MG63 (cell line): ENCODE data around the gene GPR153. TPM values are rescaled to one million over a fixed set of nuclear protein-coding genes. Genes with fewer than 3 reads are reported as not detected.
"Not testable (repeated sequence)": the region's sequence is repeated elsewhere in the genome, so short reads cannot be mapped to it uniquely, and the experiment has no call there.

Experiments used
- DNase-seq: peaks from one replicate; pipeline ENCODE4 v3.0.0-alpha.2; 2020
- H3K27me3 ChIP-seq: fragments of 250-450 bp; sonication (Bioruptor Pico); 2 replicates; pipeline ENCODE4 v1.5.1; 2020; ENCODE audit warnings: mild to moderate bottlenecking, moderate library complexity
- H3K36me3 ChIP-seq: fragments of 250-450 bp; sonication (Bioruptor Pico); 2 replicates; pipeline ENCODE4 v1.5.1; 2020; ENCODE audit warnings: mild to moderate bottlenecking, moderate library complexity
- H3K4me3 ChIP-seq: fragments of 250-450 bp; sonication (Bioruptor Pico); 2 replicates; pipeline ENCODE4 v1.5.1; 2020; ENCODE audit warnings: mild to moderate bottlenecking, moderate library complexity
- H3K9me3 ChIP-seq: fragments of 250-450 bp; sonication (Bioruptor Pico); 2 replicates; pipeline ENCODE4 v1.5.1; 2020; ENCODE audit warnings: mild to moderate bottlenecking, moderate library complexity
- total RNA-seq: library from RNA; depleted of rRNA; stranded (reverse); fragments of >200 nt; shearing (Covaris generic); gene quantifications from 2 replicates; pipeline ENCODE4 v1.2.3, GENCODE V29; 2014; ENCODE audit warnings: low replicate concordance; rRNA removed

Gene GPR153
- 5.0 and 6.3 TPM in 2 replicates for total RNA-seq

DNA sequence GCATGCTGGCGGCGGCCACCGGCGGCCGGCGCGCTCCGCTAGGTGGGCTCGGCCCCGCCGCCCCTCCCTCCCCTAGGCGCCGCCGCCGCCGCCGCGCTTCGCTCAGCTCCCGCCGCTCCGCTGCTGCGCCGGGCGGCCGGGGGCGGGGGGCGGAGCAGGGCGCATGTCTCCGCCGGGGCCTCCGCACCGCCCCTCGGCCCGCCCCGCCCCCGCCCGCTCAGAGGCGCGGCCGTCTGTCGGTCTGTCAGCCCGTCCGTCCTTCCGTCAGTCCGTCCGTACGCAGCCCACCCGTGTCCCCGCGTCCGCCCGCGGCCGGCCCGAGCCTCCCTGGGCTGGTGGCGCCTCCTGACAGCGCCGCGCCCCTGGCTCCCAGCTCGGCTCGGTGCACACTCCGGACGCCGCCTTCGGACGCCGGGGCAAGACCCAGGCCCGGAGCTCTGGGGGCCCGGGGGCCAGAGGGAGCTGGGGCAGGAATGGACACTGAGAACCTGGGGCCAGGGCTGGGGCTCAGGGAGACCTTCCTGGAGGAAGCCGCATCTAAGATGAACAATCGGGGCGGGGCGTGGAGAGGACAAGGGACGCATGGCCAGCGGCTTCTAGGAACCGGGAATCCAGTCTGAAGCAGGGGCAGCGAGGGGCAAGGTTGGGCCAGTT is at the start of gene GPR153:
Gene GPR153, minus strand, starts transcription at position 138 of the 654 bp plus-strand sequence. CDS start 6,193 bp downstream, outside the sequence.
- Histone ChIP-seq H3K4me3 (peak within 1 kb of the TSS; percentile 60), H3K27me3 (no peaks in the 10 kb centered on the region), H3K9me3 (no peaks in the 10 kb centered on the region), H3K36me3 (peaks cover 3% of the 10 kb centered on the region; the same call in 1 of the 2 replicates)
- peak; percentile 68 for DNase-seq

GRCh38 chr1:6310116-6310848 is 49.4 kb upstream of the GPR153 start:
- Histone ChIP-seq H3K36me3 (no peaks in the 10 kb centered on the region), H3K9me3 (no peaks in the 10 kb centered on the region), H3K4me3 (no peak overlapping the region), H3K27me3 (no peaks in the 10 kb centered on the region)
- DNase-seq = no peak

DNA sequence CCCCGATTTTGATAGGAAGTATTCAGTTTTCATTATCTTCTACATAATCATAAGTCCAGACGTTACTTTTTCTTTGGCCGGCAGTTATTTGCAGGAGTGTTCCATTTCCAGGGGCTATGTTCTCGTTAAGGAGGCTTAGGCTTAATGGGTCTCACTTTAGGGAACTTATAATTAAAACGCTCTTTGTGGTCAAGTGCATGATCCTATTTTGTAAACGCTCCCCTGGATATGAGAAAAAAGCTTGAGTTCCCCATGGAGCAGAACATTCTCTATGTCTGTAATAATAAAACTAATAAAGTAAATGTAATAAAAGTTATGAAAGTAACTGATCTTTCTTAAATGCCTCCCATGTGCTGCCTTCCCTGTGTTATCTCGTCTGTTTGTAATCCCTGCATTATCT is 48.7 kb upstream of the GPR153 start:
- Histone ChIP-seq H3K4me3 (no peak overlapping the region), H3K9me3 (no peaks in the 10 kb centered on the region), H3K36me3 (no peaks in the 10 kb centered on the region), H3K27me3 (no peaks in the 10 kb centered on the region)
- DNase-seq = no peak

GRCh38 chr1:6308449-6308848 is 47.6 kb upstream of the GPR153 start:
- DNase-seq = no peak
- H3K27me3 ChIP-seq = no peaks in the 10 kb centered on the region
- no peaks in the 10 kb centered on the region for H3K9me3 ChIP-seq
- H3K4me3 ChIP-seq = no peak overlapping the region
- no peaks in the 10 kb centered on the region for H3K36me3 ChIP-seq

- not testable (repeated sequence) for H3K4me3 ChIP-seq, H3K9me3 ChIP-seq, H3K27me3 ChIP-seq, H3K36me3 ChIP-seq, DNase-seq
These were observed 46.8 kb upstream of the GPR153 start for GRCh38 chr1:6307682-6308081.

GRCh38 chr1:6307099-6307498 is 46.2 kb upstream of the GPR153 start:
- Histone ChIP-seq H3K36me3 (no peaks in the 10 kb centered on the region), H3K27me3 (no peaks in the 10 kb centered on the region), H3K4me3 (no peak overlapping the region), H3K9me3 (no peaks in the 10 kb centered on the region)
- DNase-seq = no peak

DNA sequence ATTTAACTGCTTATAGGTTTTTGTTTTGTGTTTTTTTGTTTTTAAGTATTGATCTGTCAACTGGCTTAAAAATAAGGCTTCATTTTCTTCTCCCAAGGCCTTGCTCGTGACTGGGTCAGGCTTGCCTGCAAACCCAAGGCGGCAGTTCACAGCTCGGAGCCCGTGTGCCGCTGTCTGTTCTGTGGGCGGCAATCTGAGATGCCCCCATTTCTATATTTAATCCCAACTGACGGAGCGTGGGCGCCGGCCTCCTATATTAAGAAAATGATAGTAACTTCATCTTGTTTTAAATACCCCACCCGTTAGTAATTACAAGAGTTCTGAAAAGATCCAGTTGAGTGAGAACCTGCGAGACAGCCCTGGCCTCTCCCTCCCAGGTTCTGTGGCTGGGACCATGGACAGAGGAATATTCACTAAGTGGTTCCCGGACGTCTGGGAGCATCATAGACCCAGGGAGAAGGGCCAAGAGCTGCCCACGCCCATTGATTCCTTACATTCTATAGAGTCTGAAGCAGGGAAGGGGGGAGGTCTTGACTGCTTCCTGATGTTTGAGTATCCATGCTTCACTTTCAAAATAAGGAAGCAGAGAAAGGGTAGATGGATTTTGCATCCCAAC is 42.6 kb upstream of the GPR153 start:
- no peaks in the 10 kb centered on the region for H3K27me3 ChIP-seq
- H3K36me3 ChIP-seq = no peaks in the 10 kb centered on the region
- DNase-seq = no peak
- H3K4me3 ChIP-seq = no peak overlapping the region
- no peaks in the 10 kb centered on the region for H3K9me3 ChIP-seq

DNA sequence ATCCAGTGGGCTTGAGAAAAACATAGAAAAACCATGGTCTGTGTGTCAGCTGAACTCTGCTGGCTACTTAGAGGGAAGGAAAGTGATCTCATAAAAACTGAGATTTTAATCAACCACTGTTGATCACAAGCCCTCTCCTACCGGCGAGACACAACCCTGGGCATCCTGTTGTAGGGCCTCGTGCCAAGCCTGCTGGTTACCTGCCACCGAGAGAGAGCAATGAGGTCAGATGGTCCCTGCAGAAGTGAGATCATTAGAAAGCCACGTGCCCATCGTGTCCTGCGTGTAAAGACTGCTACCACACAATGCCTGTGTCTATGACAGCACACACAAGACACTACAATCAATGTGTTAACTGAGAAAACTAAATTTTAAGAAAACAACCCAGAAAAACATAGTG is 41.7 kb upstream of the GPR153 start:
- H3K4me3 ChIP-seq = no peak overlapping the region
- no peaks in the 10 kb centered on the region for H3K9me3 ChIP-seq
- no peaks in the 10 kb centered on the region for H3K36me3 ChIP-seq
- H3K27me3 ChIP-seq = no peaks in the 10 kb centered on the region
- no peak for DNase-seq

- H3K9me3 ChIP-seq = no peaks in the 10 kb centered on the region
- no peaks in the 10 kb centered on the region for H3K36me3 ChIP-seq
- no peak for DNase-seq
- H3K4me3 ChIP-seq = no peak overlapping the region
- no peaks in the 10 kb centered on the region for H3K27me3 ChIP-seq
These were observed 40.6 kb upstream of the GPR153 start for GRCh38 chr1:6301526-6301925.

DNA sequence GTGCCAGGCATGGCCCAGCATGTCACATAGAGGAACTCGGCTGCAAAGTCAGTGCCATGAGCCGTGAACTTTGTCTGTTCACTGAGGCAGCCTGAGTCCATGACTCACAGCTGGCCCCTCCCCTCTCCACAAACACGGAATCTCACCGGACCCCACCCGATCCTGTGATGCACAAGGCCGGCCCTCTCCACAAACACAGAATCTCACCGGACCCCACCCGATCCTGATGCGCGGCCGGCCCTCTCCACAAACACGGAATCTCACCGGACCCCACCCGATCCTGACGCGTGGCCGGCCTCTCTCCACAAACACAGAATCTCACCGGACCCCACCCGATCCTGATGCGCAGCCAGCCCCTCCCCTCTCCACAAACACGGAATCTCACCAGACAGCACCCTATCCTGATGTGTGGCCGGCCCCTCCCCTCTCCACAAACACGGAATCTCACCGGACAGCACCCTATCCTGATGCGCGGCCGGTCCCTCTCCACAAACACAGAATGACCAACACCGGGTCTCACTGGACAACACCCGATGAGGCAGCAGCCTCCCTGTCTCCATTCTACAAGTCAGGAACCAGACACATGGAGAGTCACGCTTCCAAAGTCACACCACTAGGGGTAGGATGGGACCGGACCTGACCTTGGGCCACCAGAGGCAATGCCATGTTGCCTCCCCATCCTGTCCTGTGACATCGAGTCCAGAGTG is 39.6 kb upstream of the GPR153 start:
- no peaks in the 10 kb centered on the region for H3K36me3 ChIP-seq
- no peak for DNase-seq
- no peak overlapping the region for H3K4me3 ChIP-seq
- no peaks in the 10 kb centered on the region for H3K9me3 ChIP-seq
- H3K27me3 ChIP-seq = no peaks in the 10 kb centered on the region

DNA sequence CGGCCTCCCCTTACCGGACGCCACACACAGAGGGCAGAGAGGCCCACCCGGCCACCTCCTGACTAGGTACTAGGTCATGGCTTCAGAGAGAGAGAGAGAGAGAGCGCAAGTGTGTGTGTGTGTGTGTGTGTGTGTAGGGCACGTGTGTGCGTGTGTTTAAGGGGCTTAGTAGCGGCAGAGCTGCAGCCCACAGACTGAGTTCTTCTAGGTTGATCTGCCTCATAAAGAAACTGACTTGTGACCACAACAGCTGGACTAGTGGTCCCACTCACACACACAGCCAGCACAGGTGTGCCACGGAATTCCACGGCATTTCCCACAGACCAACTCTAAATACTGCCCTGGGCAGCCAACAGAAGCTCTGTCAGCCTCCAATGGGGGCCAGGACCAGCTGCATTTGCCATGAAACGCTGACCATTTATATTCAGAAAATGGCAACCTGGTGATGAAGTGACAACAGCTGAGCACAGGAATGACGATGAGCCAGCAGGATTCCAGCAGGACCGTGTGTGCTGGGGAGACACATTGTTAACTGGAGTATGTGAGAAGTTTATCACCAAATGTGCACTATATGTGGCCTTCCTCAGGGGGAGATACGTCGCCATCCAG is 38.8 kb upstream of the GPR153 start:
- Histone ChIP-seq H3K36me3 (no peaks in the 10 kb centered on the region), H3K4me3 (no peak overlapping the region), H3K9me3 (no peaks in the 10 kb centered on the region), H3K27me3 (no peaks in the 10 kb centered on the region)
- no peak for DNase-seq

DNA sequence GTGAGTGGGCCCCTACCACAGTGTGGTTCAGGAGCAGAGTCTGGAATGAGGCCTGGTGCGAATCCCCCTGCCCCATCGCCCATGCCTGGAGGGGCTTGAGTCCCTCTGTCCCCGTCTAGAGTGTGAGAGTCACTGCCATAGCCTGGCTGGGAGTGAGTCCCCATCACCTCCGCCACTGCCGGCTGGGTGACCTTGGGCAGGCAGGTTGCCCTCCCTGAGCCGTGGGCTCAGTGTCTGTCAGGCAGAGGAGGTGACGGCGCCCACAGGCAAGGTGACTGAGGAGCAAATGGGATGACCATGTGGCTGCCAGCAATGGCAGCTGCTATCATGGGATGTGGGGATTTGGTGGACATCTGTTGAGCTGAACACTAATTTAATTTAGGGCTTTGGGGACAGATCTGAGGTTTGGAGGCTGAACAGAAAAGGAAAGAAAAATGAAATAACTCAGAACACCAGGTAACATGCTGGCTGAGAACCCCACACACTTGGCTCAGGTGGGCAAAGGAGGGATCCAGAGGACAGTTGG is 38.1 kb upstream of the GPR153 start:
- no peaks in the 10 kb centered on the region for H3K36me3 ChIP-seq
- DNase-seq = no peak
- no peaks in the 10 kb centered on the region for H3K9me3 ChIP-seq
- H3K27me3 ChIP-seq = no peaks in the 10 kb centered on the region
- H3K4me3 ChIP-seq = no peak overlapping the region

DNA sequence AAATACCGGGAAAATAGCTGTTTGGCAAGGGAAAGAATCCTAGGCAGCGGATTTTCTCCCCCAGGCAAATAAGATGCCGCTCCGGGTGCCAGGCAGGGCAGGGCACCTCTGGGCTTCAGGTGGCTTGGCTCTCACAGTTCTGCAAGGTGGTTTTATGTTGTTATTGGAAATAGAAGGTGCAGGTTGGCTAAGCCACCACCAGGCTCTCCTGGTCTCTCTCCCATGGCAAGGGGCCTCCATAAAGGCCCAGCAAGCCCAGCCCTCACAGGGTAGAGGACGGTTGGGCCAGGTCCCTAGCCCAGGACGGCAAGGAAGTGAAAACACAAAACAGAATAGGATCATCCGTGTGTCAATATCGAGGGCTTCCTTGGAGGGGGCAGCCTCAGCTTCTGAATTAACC is 37.6 kb upstream of the GPR153 start:
- no peak overlapping the region for H3K4me3 ChIP-seq
- H3K27me3 ChIP-seq = no peaks in the 10 kb centered on the region
- no peaks in the 10 kb centered on the region for H3K9me3 ChIP-seq
- DNase-seq = no peak
- H3K36me3 ChIP-seq = no peaks in the 10 kb centered on the region

DNA sequence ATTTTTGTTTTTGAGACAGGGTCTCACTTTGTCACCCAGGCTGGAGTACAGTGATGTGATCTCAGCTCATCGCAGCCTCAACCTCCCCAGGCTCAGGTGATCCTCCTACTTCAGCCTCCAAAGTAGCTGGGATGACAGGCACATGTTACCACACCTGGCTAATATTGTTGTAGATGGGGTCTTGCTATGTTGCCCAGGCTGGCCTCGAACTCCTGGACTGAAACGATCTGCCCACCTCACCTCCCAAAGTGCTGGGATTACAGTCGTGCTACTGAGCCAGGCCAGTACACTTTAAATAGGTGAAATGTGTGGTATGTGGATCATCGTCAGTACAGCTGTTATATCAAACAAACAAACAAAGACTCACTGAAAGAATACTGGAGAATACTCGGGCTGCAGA is 35.0 kb upstream of the GPR153 start:
- DNase-seq = no peak
- Histone ChIP-seq H3K4me3 (no peak overlapping the region), H3K27me3 (no peaks in the 10 kb centered on the region), H3K9me3 (no peaks in the 10 kb centered on the region), H3K36me3 (no peaks in the 10 kb centered on the region; the same call in 1 of the 2 replicates)

DNA sequence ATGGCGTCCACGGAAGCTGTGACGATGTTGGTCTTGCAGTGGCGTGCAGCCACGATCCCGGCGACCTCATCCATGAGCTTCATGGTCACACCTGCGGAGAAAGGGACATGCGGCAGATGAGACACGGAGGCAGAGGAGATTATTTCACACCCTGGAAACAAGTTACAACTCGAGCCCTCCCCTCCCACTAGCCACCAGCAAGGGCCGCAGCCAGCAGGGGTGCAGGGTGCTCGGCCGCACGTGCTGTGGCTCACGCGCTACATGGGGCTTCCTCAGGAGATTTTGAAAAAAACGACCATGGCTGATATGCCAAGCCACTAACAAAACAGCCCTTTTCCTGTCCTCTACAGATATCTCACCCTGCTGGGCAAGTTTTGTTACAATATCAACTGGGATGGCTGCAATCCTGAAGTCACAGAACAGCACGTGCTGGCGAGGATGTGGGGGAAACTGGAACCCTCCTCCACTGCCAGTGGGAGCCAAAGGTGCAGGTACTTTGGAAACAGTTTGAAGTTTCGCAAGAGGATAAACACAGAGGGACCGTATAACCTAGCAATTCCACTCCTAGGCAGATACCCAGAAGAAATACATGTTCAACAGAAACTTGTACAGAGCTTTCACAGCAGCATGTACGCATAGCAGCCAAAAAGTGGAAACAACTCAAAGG is 34.1 kb upstream of the GPR153 start:
- DNase-seq = no peak
- H3K27me3 ChIP-seq = no peaks in the 10 kb centered on the region
- H3K36me3 ChIP-seq = no peaks in the 10 kb centered on the region; the same call in 1 of the 2 replicates
- H3K9me3 ChIP-seq = no peaks in the 10 kb centered on the region
- no peak overlapping the region for H3K4me3 ChIP-seq
